H9 (cell line): ENCODE data around the gene PIMREG. TPM values are rescaled to one million over a fixed set of nuclear protein-coding genes. Genes with fewer than 3 reads are reported as not detected.

Experiments
- DNase-seq: peaks from one replicate; pipeline ENCODE4 v3.0.0-alpha.2; 2017
- H2AFZ ChIP-seq: one replicate; pipeline ENCODE4 v1.6.1; 2013; ENCODE audit warnings: mild to moderate bottlenecking, low read length, control low read depth, moderate library complexity
- H2AK5ac ChIP-seq: 2 replicates; pipeline ENCODE4 v1.6.1; 2013; ENCODE audit warnings: low read length, control low read depth, mixed read lengths; ENCODE audit not compliant: insufficient read length
- H2BK120ac ChIP-seq: one replicate; pipeline ENCODE4 v1.6.1; 2013; ENCODE audit warnings: low read depth, mild to moderate bottlenecking, low read length, control low read depth, inconsistent platforms; ENCODE audit not compliant: poor library complexity, severe bottlenecking
- H2BK12ac ChIP-seq: 2 replicates; pipeline ENCODE4 v1.6.1; 2013; ENCODE audit warnings: low read length, control low read depth, mixed read lengths, low read depth; ENCODE audit not compliant: insufficient read length
- H2BK15ac ChIP-seq: 2 replicates; pipeline ENCODE4 v1.6.1; 2013; ENCODE audit warnings: low read depth, low read length, control low read depth
- H2BK20ac ChIP-seq: one replicate; pipeline ENCODE4 v1.6.1; 2013; ENCODE audit warnings: low read depth, mild to moderate bottlenecking, low read length, control low read depth, inconsistent platforms; ENCODE audit not compliant: poor library complexity, severe bottlenecking
- H2BK5ac ChIP-seq: 2 replicates; pipeline ENCODE4 v1.6.1; 2013; ENCODE audit warnings: low read length, control low read depth, mixed read lengths; ENCODE audit not compliant: insufficient read length
- H3K14ac ChIP-seq: 2 replicates; pipeline ENCODE4 v1.6.1; 2013; ENCODE audit warnings: low read length, control low read depth; ENCODE audit not compliant: insufficient read depth
- H3K18ac ChIP-seq: 2 replicates; pipeline ENCODE4 v1.6.1; 2013; ENCODE audit warnings: low read depth, mild to moderate bottlenecking, mixed read lengths, low read length, control low read depth; ENCODE audit not compliant: insufficient read length
- H3K23ac ChIP-seq: 2 replicates; pipeline ENCODE4 v1.6.1; 2013; ENCODE audit warnings: low read length, control low read depth, mixed read lengths, low read depth; ENCODE audit not compliant: insufficient read length
- H3K23me2 ChIP-seq: 2 replicates; pipeline ENCODE4 v1.6.1; 2013; ENCODE audit warnings: low read depth, mild to moderate bottlenecking, mixed read lengths, low read length, control low read depth; ENCODE audit not compliant: insufficient read length, poor library complexity, severe bottlenecking
- H3K27ac ChIP-seq: 2 replicates; pipeline ENCODE4 v1.5.1; 2013; ENCODE audit warnings: low read length, control low read depth, mixed read lengths, low read depth; ENCODE audit not compliant: insufficient read length
- H3K27me3 ChIP-seq: 2 replicates; pipeline ENCODE4 v1.6.1; 2013; ENCODE audit warnings: low read length, control low read depth, inconsistent platforms; ENCODE audit not compliant: insufficient read depth
- H3K4ac ChIP-seq: 2 replicates; pipeline ENCODE4 v1.6.1; 2013; ENCODE audit warnings: low read depth, mild to moderate bottlenecking, control low read depth, inconsistent platforms, low read length, moderate library complexity
- H3K4me1 ChIP-seq: 2 replicates; pipeline ENCODE4 v1.6.1; 2013; ENCODE audit warnings: low read length, control low read depth, inconsistent platforms; ENCODE audit not compliant: insufficient read depth
- H3K4me2 ChIP-seq: 2 replicates; pipeline ENCODE4 v1.6.1; 2013; ENCODE audit warnings: low read length, control low read depth, mixed read lengths; ENCODE audit not compliant: insufficient read length, insufficient read depth
- H3K56ac ChIP-seq: 2 replicates; pipeline ENCODE4 v1.6.1; 2013; ENCODE audit warnings: low read depth, mild to moderate bottlenecking, mixed read lengths, low read length, control low read depth; ENCODE audit not compliant: insufficient read length
- H3K79me1 ChIP-seq: 2 replicates; pipeline ENCODE4 v1.6.1; 2013; ENCODE audit warnings: low read depth, mild to moderate bottlenecking, moderate library complexity, low read length, control low read depth, inconsistent platforms; ENCODE audit not compliant: insufficient read depth, poor library complexity, severe bottlenecking
- H3K79me2 ChIP-seq: 2 replicates; pipeline ENCODE4 v1.6.1; 2013; ENCODE audit warnings: low read length, control low read depth, inconsistent platforms; ENCODE audit not compliant: insufficient read depth
- H3K9ac ChIP-seq: 2 replicates; pipeline ENCODE4 v1.6.1; 2013; ENCODE audit warnings: low read length, control low read depth, mixed read lengths; ENCODE audit not compliant: insufficient read length; ENCODE audit errors: extremely low read depth
- H3K9me3 ChIP-seq: one replicate; pipeline ENCODE4 v1.6.1; 2013; ENCODE audit warnings: low read depth, low read length, inconsistent platforms; ENCODE audit not compliant: control insufficient read depth
- H3T11ph ChIP-seq: one replicate; pipeline ENCODE4 v1.6.1; 2013; ENCODE audit warnings: mild to moderate bottlenecking, low read length, control low read depth, inconsistent platforms
- H4K20me1 ChIP-seq: one replicate; pipeline ENCODE4 v1.6.1; 2013; ENCODE audit not compliant: control insufficient read depth, insufficient read length, insufficient read depth
- H4K5ac ChIP-seq: 2 replicates; pipeline ENCODE4 v1.6.1; 2013; ENCODE audit warnings: low read depth, mild to moderate bottlenecking, mixed read lengths, low read length, control low read depth; ENCODE audit not compliant: insufficient read length
- H4K8ac ChIP-seq: replicated peaks from 2 replicates; pipeline ENCODE4 v1.6.1; 2013; ENCODE audit warnings: low read length, control low read depth, mixed read lengths, low read depth; ENCODE audit not compliant: insufficient read length
- H4K91ac ChIP-seq: 2 replicates; pipeline ENCODE4 v1.6.1; 2013; ENCODE audit warnings: low read depth, mild to moderate bottlenecking, moderate library complexity, mixed read lengths, low read length, control low read depth; ENCODE audit not compliant: insufficient read length
- H3K27ac Mint-ChIP-seq, 3 experiments: 2 replicates in 2 of 3; 3 replicates in 1 of 3; pipeline ENCODE4 v1.8.0; 2020 to 2021; ENCODE audit warnings: mixed read lengths in 3 of 3, mild to moderate bottlenecking in 1 of 3, moderate library complexity in 1 of 3
- H3K27me3 Mint-ChIP-seq: 2 replicates; pipeline ENCODE4 v1.8.0; 2021; ENCODE audit warnings: low read depth, mild to moderate bottlenecking, moderate library complexity, mixed read lengths
- H3K36me3 Mint-ChIP-seq, 3 experiments: 2 replicates in 2 of 3; 3 replicates in 1 of 3; pipeline ENCODE4 v1.8.0; 2020 to 2021; ENCODE audit warnings: low read depth in 3 of 3, mixed read lengths in 3 of 3; ENCODE audit not compliant: insufficient read depth in 1 of 3
- H3K4me1 Mint-ChIP-seq, 2 experiments: 2 replicates each; pipeline ENCODE4 v1.8.0; 2020; ENCODE audit warnings: mixed read lengths in 2 of 2
- H3K4me3 Mint-ChIP-seq, 2 experiments: 2 replicates in 1 of 2; 3 replicates in 1 of 2; pipeline ENCODE4 v1.8.0; 2020 to 2021; ENCODE audit warnings: mild to moderate bottlenecking in 2 of 2, mixed read lengths in 2 of 2, moderate library complexity in 1 of 2
- H3K9me3 Mint-ChIP-seq, 2 experiments: 2 replicates in 1 of 2; 3 replicates in 1 of 2; pipeline ENCODE4 v1.8.0; 2020; ENCODE audit warnings: mild to moderate bottlenecking in 2 of 2, mixed read lengths in 2 of 2, moderate library complexity in 1 of 2
- WGBS: extraction: QIAGEN DNeasy Blood & Tissue Kit; methylation state at CpG from one replicate; pipeline ENCODE4 v1.1.7; 2013; ENCODE audit warnings: missing lambda C conversion rate, low lambda C conversion rate, mixed read lengths; ENCODE audit not compliant: insufficient read length; ENCODE audit errors: extremely low coverage; 5-methylcytosine and 5-hydroxymethylcytosine counted together
- total RNA-seq: library from RNA; stranded (reverse); gene quantifications from 2 replicates; pipeline ENCODE4 v1.2.1, GENCODE V29; 2021
- TF ChIP-seq, protein P1 (sequence below): fragments of 200-600 bp; sonication (generic); conservative IDR thresholded peaks from 3 replicates; pipeline ENCODE4 v1.8.0; 2021; ENCODE audit warnings: antibody characterized with exemption, mild to moderate bottlenecking

PIMREG gene
- total RNA-seq, 1 experiment from 2014 or later, result 91.6 TPM

DNA sequence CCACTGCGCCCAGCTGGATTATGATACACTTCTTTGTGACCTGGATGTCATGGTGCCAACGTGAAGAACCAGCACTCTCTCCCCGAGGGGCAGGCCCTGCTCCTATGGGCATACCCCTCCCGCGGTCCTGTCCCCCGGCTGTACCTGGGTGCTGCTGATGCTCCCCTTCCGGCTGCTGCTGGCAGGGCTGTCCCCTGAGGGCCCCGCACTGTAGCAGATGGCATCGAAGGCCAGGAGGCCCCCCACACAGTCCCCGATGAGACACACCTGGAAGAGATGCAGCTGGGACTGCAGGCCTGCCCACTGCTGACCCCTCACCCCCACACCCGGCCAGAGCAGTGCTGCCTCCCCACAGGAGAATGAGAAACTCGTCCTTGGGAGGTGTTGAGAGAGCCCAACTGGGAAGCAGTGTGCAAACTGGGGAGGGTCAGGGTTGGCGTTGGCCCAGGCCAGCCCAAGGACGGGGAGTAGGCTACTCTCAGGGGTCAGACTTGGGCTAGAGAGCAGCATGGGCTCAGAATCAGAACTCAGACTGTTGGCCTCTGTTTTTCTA is 33.7 kb downstream of the PIMREG start:
- no peaks in the 10 kb centered on the region; the same call in none of the 2 replicates for H3K27me3 Mint-ChIP-seq
- peaks cover 18 to 37% of the 10 kb centered on the region in 2 experiments for H3K4me1 Mint-ChIP-seq
- no peak overlapping the region for H2BK120ac ChIP-seq
- no peak overlapping the region for H2BK12ac ChIP-seq
- H2AK5ac ChIP-seq, result no peak overlapping the region
- no peak overlapping the region for H3K9ac ChIP-seq
- H3K4ac ChIP-seq, result no peak overlapping the region
- H3K56ac ChIP-seq, result no peak overlapping the region
- H3K79me1 ChIP-seq, result no peaks in the 10 kb centered on the region
- no peak overlapping the region for H4K8ac ChIP-seq
- no peaks in the 10 kb centered on the region for H3K23me2 ChIP-seq
- no CpG with 5 or more reads among the region's 14 CpGs for WGBS
- H3K4me1 ChIP-seq, result no peaks in the 10 kb centered on the region
- no peaks in the 10 kb centered on the region for H4K20me1 ChIP-seq
- H2BK5ac ChIP-seq, result no peak overlapping the region
- no peak overlapping the region for H2BK20ac ChIP-seq
- no peak overlapping the region for H3K18ac ChIP-seq
- TF ChIP-seq, protein P1, sequence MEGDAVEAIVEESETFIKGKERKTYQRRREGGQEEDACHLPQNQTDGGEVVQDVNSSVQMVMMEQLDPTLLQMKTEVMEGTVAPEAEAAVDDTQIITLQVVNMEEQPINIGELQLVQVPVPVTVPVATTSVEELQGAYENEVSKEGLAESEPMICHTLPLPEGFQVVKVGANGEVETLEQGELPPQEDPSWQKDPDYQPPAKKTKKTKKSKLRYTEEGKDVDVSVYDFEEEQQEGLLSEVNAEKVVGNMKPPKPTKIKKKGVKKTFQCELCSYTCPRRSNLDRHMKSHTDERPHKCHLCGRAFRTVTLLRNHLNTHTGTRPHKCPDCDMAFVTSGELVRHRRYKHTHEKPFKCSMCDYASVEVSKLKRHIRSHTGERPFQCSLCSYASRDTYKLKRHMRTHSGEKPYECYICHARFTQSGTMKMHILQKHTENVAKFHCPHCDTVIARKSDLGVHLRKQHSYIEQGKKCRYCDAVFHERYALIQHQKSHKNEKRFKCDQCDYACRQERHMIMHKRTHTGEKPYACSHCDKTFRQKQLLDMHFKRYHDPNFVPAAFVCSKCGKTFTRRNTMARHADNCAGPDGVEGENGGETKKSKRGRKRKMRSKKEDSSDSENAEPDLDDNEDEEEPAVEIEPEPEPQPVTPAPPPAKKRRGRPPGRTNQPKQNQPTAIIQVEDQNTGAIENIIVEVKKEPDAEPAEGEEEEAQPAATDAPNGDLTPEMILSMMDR, result no peak
- H3K4me2 ChIP-seq, result no peak overlapping the region
- no peaks in the 10 kb centered on the region for H3K79me2 ChIP-seq
- H3K23ac ChIP-seq, result no peak overlapping the region
- H3K9me3 ChIP-seq, result no peaks in the 10 kb centered on the region
- H3K14ac ChIP-seq, result no peak overlapping the region
- no peaks in the 10 kb centered on the region for H3K27me3 ChIP-seq
- no peaks in the 10 kb centered on the region for H3K9me3 Mint-ChIP-seq
- H4K91ac ChIP-seq, result no peak overlapping the region
- no peak overlapping the region; a peak in 1 of 7 replicates for H3K27ac Mint-ChIP-seq
- H3K4me3 Mint-ChIP-seq, result no peak overlapping the region
- H2BK15ac ChIP-seq, result no peak overlapping the region
- no peak overlapping the region for H2AFZ ChIP-seq
- no peak overlapping the region for H3T11ph ChIP-seq
- no peaks in the 10 kb centered on the region; a peak in 1 of 7 replicates for H3K36me3 Mint-ChIP-seq
- no peak overlapping the region for H3K27ac ChIP-seq
- no peak overlapping the region for H4K5ac ChIP-seq
- DNase-seq, result no peak
